ENCODE results near the gene MAPT.

DNA sequence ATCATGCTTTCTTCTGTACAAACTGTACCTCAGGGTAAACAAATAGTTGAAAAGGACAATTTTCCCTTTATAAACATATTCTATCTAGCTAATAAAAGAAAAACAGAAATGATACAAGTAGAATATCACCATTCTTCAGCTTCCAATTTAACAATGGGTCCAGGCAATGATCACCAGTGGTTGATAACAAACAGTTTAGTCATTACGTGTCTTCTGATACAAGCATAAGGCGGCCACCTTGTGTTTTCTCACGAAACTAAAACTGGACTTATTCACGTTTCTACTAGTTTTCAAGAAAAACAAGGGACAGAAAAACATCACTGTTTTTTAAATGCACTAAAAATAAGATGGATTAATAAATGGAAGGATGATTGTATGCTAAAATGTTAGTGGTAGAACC is 163.0 kb downstream of the MAPT start:
- TF ChIP-seq POLR2A (IDR thresholded peaks at IDR 0.05; ENCODE audit: low read depth, low read length) (no peak), POLR2AphosphoS5 (IDR thresholded peaks at IDR 0.05; ENCODE audit: low read depth, low read length) (no peak)
